ENCODE data around the gene PPCS. TPM values are rescaled to one million over a fixed set of nuclear protein-coding genes. Genes with fewer than 3 reads are reported as not detected.

Gene PPCS
- total RNA-seq, 1 experiment from 2014 or later: 53.2 TPM

DNA sequence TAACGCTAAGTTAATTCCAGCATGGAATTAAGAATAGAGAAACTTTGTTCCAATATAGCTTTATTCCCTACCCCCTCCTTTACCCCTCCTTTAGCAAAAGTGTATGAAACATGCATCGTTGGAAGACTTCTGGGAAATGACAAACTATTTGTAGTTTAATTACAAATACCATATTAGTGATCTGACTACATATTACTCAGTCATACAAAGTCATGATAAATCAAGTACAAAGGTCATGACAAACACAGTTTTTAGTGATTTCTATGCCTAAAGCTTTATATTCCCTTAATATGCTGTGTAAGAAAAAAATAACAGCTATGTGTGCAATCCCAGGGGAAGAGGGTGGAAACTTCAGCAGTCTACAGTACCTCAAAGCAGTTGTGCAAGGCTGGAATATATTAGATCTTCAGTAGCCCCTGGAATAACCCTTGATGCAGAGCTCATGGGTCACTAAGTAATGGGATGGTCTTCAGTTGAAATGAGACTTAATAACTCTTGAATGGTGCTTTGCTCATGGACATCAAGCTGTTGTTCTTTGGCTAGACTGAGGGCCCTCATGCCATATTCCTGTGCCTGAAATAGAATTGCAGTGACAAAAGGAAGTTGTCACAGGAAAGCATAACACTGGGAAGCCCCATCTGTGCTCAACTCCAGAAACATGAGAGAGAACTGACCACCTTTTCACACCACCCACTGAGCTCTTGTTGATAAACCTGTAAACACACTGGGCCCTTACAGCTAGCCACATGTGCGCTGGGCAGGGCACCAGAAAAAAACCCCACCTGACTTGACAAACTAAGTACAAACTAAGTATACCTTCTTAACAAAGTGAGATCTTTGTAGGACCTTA is 25.8 kb upstream of the PPCS start:
- no peaks in the 10 kb centered on the region for H3K4me1 ChIP-seq (ENCODE audit: control insufficient read depth in 1 of 2, insufficient read depth in 2 of 2, low read length in 2 of 2)
- ChIA-PET RAD21 (ENCODE audit: low non-redundant PET in 1 of 2, low total read pairs in 2 of 2, uncharacterized antibody in 2 of 2, unreplicated experiment in 2 of 2) (no interaction called here), POLR2A (no interaction called here), CTCF (no interaction called here)
- H2AFZ ChIP-seq (ENCODE audit: low read depth, low read length, poor library complexity, severe bottlenecking): no peak overlapping the region
- ATAC-seq (no peak), DNase-seq (ENCODE audit: low read depth, low spot score) (no peak)
- TF ChIP-seq JUND (IDR thresholded peaks at IDR 0.05): no peak
- TF ChIP-seq SRF (IDR thresholded peaks at IDR 0.05; ENCODE audit: low read depth): no peak
- TF ChIP-seq SP1 (IDR thresholded peaks at IDR 0.05; ENCODE audit: low read depth): no peak
- no peak for TF ChIP-seq SIN3A (IDR thresholded peaks at IDR 0.05; ENCODE audit: low read depth)
- TF ChIP-seq RAD21 (IDR thresholded peaks at IDR 0.05; ENCODE audit: low read depth): no peak
- TF ChIP-seq ATF3 (IDR thresholded peaks at IDR 0.05): no peak
- TF ChIP-seq FOSL1 (IDR thresholded peaks at IDR 0.05; ENCODE audit: low read depth): no peak
- no peaks in the 10 kb centered on the region for H3K36me3 ChIP-seq (ENCODE audit: control insufficient read depth in 1 of 2, insufficient read depth in 2 of 2, low read length in 2 of 2)
- no TSS peak for BruUV-seq (replicated peaks)
- H4K20me1 ChIP-seq (ENCODE audit: insufficient read depth): no peaks in the 10 kb centered on the region
- H3K79me2 ChIP-seq (ENCODE audit: insufficient read depth, low read length): no peaks in the 10 kb centered on the region
- H3K27ac ChIP-seq (ENCODE audit: low read depth, low read length): no peak overlapping the region
- H3K9ac ChIP-seq (ENCODE audit: low read length): no peak overlapping the region
- no peak overlapping the region for H3K4me3 ChIP-seq (replicated peaks in 1 of 2; ENCODE audit: low read depth in 1 of 2, low read length in 2 of 2)
- no peak overlapping the region for H3K4me2 ChIP-seq (ENCODE audit: low read length)
- no peaks in the 10 kb centered on the region for H3K27me3 ChIP-seq (ENCODE audit: insufficient read depth, low read length)
- intact Hi-C loops (cut with micrococcal nuclease): no loop called here
- H3K9me3 ChIP-seq (ENCODE audit: control insufficient read depth in 1 of 2, insufficient read depth in 1 of 2, low read depth in 1 of 2, low read length in 2 of 2): no peaks in the 10 kb centered on the region
- H3K9me2 ChIP-seq (ENCODE audit: insufficient read depth): no peaks in the 10 kb centered on the region

GRCh38 chr1:42431514-42431913 is 24.8 kb upstream of the PPCS start:
- Histone ChIP-seq H3K27me3 (ENCODE audit: insufficient read depth, low read length) (no peaks in the 10 kb centered on the region), H3K79me2 (ENCODE audit: insufficient read depth, low read length) (no peaks in the 10 kb centered on the region), H4K20me1 (ENCODE audit: insufficient read depth) (no peaks in the 10 kb centered on the region), H3K27ac (ENCODE audit: low read depth, low read length) (no peak overlapping the region), H3K9me3 (ENCODE audit: control insufficient read depth in 1 of 2, insufficient read depth in 1 of 2, low read depth in 1 of 2, low read length in 2 of 2) (no peaks in the 10 kb centered on the region), H2AFZ (ENCODE audit: low read depth, low read length, poor library complexity, severe bottlenecking) (no peak overlapping the region), H3K4me1 (ENCODE audit: control insufficient read depth in 1 of 2, insufficient read depth in 2 of 2, low read length in 2 of 2) (no peaks in the 10 kb centered on the region), H3K9ac (ENCODE audit: low read length) (no peak overlapping the region), H3K36me3 (ENCODE audit: control insufficient read depth in 1 of 2, insufficient read depth in 2 of 2, low read length in 2 of 2) (no peaks in the 10 kb centered on the region), H3K9me2 (ENCODE audit: insufficient read depth) (no peaks in the 10 kb centered on the region), H3K4me2 (ENCODE audit: low read length) (no peak overlapping the region), H3K4me3 (replicated peaks in 1 of 2; ENCODE audit: low read depth in 1 of 2, low read length in 2 of 2) (no peak overlapping the region)
- DNase-seq (ENCODE audit: low read depth, low spot score): no peak
- no peak for ATAC-seq
- ChIA-PET RAD21 (ENCODE audit: low non-redundant PET in 1 of 2, low total read pairs in 2 of 2, uncharacterized antibody in 2 of 2, unreplicated experiment in 2 of 2) (no interaction called here), CTCF (no interaction called here), POLR2A (no interaction called here)
- BruUV-seq (replicated peaks): no TSS peak
- intact Hi-C loops (cut with micrococcal nuclease): no loop called here
- TF ChIP-seq YY1 (IDR thresholded peaks at IDR 0.05; ENCODE audit: extremely low read depth, insufficient replicate concordance, low read depth, low read length) (no peak), TCF7L2 (IDR thresholded peaks at IDR 0.05; ENCODE audit: borderline replicate concordance, extremely low read depth, insufficient read depth, insufficient read length) (no peak), SIN3A (IDR thresholded peaks at IDR 0.05; ENCODE audit: low read depth) (no peak)

Measured in HCT116 (cell line).